Vagina (tissue), 2 donors: ENCODE measurements around the gene PARD3. TPM values are rescaled to one million over a fixed set of nuclear protein-coding genes. Genes with fewer than 3 reads are reported as not detected.

Experiments used
- DNase-seq, 2 donors: peaks; one replicate each; pipeline ENCODE4 v3.0.0-alpha.2; 2017; ENCODE audit errors: extremely low spot score in 2 of 2
- H3K27ac ChIP-seq: fragments of 200-600 bp; sonication (generic); one replicate; pipeline ENCODE4 v1.5.1; 2019
- H3K27me3 ChIP-seq: fragments of 200-600 bp; sonication (generic); one replicate; pipeline ENCODE4 v1.5.1; 2019
- H3K36me3 ChIP-seq, 2 donors: fragments of 200-600 bp; sonication (generic); one replicate each; pipeline ENCODE4 v1.5.1; 2017 to 2019
- H3K4me1 ChIP-seq: fragments of 200-600 bp; sonication (generic); one replicate; pipeline ENCODE4 v1.5.1; 2019
- H3K4me3 ChIP-seq, 2 donors: fragments of 200-600 bp; sonication (generic); 1 replicate in 1 of 2; 2 replicates in 1 of 2; pipeline ENCODE4 v1.5.1; 2016 to 2019
- H3K9me3 ChIP-seq: fragments of 200-600 bp; sonication (generic); one replicate; pipeline ENCODE4 v1.5.1; 2019
- POLR2A ChIP-seq, 2 donors: fragments of 450-650 bp; IDR thresholded peaks; one replicate each; pipeline ENCODE4 v1.6.1; 2017; ENCODE audit warnings: antibody characterized with exemption in 2 of 2, mild to moderate bottlenecking in 2 of 2, moderate library complexity in 2 of 2
- POLR2AphosphoS5 ChIP-seq, 2 donors: sonication (generic); formaldehyde crosslinking; IDR thresholded peaks; one replicate each; pipeline ENCODE4 v1.9.0; 2017; ENCODE audit warnings: antibody characterized with exemption in 2 of 2, mild to moderate bottlenecking in 2 of 2, low read depth in 1 of 2; ENCODE audit not compliant: insufficient read depth in 1 of 2
- intact Hi-C: fragments of 100-400 bp; cut with DNase I; formaldehyde crosslinking; loops from one replicate; pipeline ENCODE4 v1.15.1; 2023
- total RNA-seq: library from RNA; depleted of rRNA; stranded (reverse); fragments of >200 nt; gene quantifications from one replicate; pipeline ENCODE4 v1.2.3, GENCODE V29; 2016
- TF ChIP-seq, protein P1 (sequence below), 3 experiments: fragments of 450-650 bp in 2 of 3; fragments of 200-600 bp in 1 of 3; sonication (generic) in 1 of 3; IDR thresholded peaks; one replicate each; pipeline ENCODE4 v1.5.1; 2017 to 2019; ENCODE audit warnings: antibody characterized with exemption in 3 of 3, mild to moderate bottlenecking in 2 of 3, moderate library complexity in 2 of 3

PARD3 gene
- total RNA-seq, 1 donor from 2014 or later = 95.5 TPM

DNA sequence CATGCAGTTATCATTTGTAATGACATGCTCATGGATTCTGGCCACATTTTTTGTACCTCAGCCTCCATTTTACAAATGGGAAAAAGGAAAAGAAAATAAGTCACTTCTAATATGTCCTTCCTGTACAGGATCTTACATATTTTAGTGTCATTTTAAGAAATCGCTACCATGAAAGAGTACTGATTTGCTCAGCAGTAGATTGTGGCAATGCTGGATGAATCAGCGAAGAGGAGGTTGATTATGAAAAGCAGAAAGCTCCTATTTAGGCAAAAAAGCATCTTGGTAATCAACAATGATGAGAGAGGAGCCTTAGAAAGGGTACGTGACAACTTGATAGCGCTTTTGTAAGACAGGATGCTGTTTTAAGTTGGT lies 522.9 kb downstream of the PARD3 start:
- TF ChIP-seq POLR2AphosphoS5 (IDR thresholded peaks at IDR 0.05; ENCODE audit: insufficient read depth in 1 of 2, low read depth in 1 of 2) (no peak), POLR2A (IDR thresholded peaks at IDR 0.05) (no peak)
- TF ChIP-seq, protein P1, sequence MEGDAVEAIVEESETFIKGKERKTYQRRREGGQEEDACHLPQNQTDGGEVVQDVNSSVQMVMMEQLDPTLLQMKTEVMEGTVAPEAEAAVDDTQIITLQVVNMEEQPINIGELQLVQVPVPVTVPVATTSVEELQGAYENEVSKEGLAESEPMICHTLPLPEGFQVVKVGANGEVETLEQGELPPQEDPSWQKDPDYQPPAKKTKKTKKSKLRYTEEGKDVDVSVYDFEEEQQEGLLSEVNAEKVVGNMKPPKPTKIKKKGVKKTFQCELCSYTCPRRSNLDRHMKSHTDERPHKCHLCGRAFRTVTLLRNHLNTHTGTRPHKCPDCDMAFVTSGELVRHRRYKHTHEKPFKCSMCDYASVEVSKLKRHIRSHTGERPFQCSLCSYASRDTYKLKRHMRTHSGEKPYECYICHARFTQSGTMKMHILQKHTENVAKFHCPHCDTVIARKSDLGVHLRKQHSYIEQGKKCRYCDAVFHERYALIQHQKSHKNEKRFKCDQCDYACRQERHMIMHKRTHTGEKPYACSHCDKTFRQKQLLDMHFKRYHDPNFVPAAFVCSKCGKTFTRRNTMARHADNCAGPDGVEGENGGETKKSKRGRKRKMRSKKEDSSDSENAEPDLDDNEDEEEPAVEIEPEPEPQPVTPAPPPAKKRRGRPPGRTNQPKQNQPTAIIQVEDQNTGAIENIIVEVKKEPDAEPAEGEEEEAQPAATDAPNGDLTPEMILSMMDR (IDR thresholded peaks at IDR 0.05) = no peak
- no peak overlapping the region for H3K27ac ChIP-seq
- no peaks in the 10 kb centered on the region for H3K27me3 ChIP-seq
- no peaks in the 10 kb centered on the region for H3K9me3 ChIP-seq
- intact Hi-C loops = no loop called here
- H3K4me3 ChIP-seq = no peak overlapping the region
- no peaks in the 10 kb centered on the region for H3K36me3 ChIP-seq
- no peak for DNase-seq
- H3K4me1 ChIP-seq = peaks cover 8% of the 10 kb centered on the region

DNA sequence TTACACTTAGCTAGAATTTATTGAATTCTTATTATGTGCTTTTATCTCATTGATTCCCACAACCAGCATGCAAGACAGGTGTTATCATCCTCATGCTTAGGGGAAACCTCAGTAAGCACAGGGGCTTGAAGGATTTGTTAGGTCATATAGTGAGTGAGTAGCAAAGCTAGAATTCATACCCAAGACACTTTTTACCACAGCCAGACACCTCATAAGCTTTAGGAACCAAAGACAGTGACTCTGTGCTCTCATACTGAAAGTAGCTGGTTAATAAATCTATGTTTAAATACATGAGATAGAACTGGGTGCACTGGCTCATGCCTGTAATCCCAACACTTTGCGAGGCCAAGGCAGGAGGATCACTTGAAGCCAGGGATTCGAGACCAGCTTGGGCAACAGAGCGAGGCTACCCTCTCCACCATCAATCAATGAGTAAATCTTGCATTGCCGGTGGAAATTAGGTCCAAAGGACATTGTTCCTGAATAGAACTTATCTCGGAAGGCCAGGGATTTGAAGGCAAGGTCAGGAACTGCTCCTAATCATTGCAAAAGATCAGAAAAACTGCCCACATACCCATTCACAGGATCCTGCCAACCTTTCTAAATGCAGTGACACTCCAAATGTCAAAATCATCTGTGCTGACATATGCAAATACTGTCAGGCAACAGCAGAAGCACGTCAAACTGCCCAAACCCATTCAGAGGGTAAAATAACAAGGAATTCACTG lies 523.5 kb downstream of the PARD3 start:
- Histone ChIP-seq H3K36me3 (no peaks in the 10 kb centered on the region), H3K9me3 (no peaks in the 10 kb centered on the region), H3K4me3 (no peak overlapping the region), H3K27me3 (no peaks in the 10 kb centered on the region), H3K27ac (no peak overlapping the region), H3K4me1 (peaks cover 8% of the 10 kb centered on the region)
- no peak for DNase-seq
- intact Hi-C loops = no loop called here
- no peak for TF ChIP-seq POLR2AphosphoS5 (IDR thresholded peaks at IDR 0.05; ENCODE audit: insufficient read depth in 1 of 2, low read depth in 1 of 2)
- no peak for TF ChIP-seq POLR2A (IDR thresholded peaks at IDR 0.05)

DNA sequence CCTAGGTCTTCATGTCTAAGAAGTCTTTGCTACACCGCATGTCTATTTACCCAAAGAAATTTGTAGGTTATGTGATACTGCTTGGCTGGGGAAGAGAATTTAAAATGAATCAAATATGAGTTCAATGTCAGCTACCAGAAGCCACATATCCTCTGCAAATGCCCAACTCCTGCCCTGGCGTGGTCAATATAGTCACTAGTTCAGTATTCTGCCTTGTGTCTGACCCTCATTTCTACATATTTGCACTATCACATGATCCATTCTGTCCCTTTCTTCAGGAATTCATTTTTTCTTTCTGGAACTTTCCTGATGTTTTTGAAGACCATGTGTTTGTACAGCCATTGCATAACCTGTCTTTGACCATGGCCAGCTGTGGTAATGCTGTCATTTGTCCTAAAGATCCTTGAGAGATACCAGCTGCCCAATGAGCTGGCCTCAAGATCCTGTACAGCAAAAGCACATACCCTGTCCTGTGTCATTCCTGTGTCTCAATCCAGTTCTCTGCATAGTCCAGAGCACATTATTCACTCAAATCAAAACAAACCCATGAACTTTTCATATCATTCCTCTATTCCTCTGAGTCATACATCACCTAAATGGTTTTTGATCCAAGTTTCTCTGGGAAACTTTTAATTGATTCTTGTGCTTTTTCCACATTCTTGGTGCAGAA lies 524.5 kb downstream of the PARD3 start:
- H3K4me3 ChIP-seq = no peak overlapping the region
- intact Hi-C loops = no loop called here
- no peaks in the 10 kb centered on the region for H3K36me3 ChIP-seq
- TF ChIP-seq POLR2A (IDR thresholded peaks at IDR 0.05) (no peak), POLR2AphosphoS5 (IDR thresholded peaks at IDR 0.05; ENCODE audit: insufficient read depth in 1 of 2, low read depth in 1 of 2) (no peak)
- H3K27ac ChIP-seq = no peak overlapping the region
- peaks cover 8% of the 10 kb centered on the region for H3K4me1 ChIP-seq
- no peaks in the 10 kb centered on the region for H3K27me3 ChIP-seq
- H3K9me3 ChIP-seq = no peaks in the 10 kb centered on the region
- no peak for DNase-seq

DNA sequence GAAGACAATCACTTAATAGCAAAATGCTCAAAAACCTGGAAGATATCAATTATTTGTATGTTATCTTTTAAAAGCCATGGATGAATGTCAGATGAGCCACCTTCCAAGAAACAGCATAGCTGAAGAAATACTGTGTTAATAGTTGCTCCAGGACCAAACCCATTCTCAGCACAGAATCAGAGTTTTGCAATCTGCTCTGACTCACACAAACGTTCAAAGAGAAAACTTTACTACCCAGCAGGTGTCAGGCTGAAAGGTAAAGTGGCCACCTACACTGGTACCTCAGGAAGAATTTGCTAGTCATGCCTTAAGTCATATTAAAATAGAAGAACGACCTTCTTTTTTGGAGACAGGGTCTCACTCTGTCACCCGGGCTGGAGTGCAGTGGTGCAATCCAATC lies 526.5 kb downstream of the PARD3 start:
- Histone ChIP-seq H3K4me3 (no peak overlapping the region), H3K27me3 (no peaks in the 10 kb centered on the region), H3K36me3 (no peaks in the 10 kb centered on the region), H3K9me3 (no peaks in the 10 kb centered on the region), H3K27ac (no peak overlapping the region), H3K4me1 (peaks cover 8% of the 10 kb centered on the region)
- no peak for DNase-seq
- intact Hi-C loops = no loop called here
- TF ChIP-seq POLR2AphosphoS5 (IDR thresholded peaks at IDR 0.05; ENCODE audit: insufficient read depth in 1 of 2, low read depth in 1 of 2) = peak in 1 of 2 donors; percentile 30
- TF ChIP-seq, protein P1 (IDR thresholded peaks at IDR 0.05) = no peak

DNA sequence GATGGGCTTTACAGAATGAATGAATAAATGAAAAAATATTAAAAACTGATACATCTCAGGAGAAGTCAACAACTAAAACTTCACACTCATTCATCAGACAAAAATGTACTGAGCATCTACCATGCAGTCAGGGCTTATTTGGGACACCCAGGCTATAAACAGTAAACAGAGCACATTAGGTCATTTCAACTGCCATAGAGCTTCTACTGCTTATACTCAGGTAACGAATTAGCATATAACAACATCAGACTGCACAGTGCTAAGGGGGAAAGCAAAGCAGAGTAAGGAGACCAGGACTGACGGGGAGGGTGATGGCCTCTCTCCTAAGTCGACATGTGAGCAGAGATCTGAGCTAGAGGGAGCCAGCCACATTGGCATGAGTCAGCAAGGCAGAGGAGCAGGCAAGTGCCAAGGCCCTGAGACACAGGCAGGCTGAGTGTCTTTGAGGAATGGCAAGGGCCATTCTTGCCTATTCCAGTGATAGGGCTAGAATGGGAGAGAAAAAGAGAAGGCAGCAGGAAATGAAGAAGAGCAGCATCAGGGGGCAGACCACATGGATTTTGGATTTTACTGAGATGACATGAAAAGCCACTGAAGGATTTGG lies 528.9 kb downstream of the PARD3 start:
- H3K4me3 ChIP-seq = no peak overlapping the region
- no peak overlapping the region for H3K27ac ChIP-seq
- DNase-seq = no peak
- H3K36me3 ChIP-seq = no peaks in the 10 kb centered on the region
- intact Hi-C loops = no loop called here
- TF ChIP-seq, protein P1 (IDR thresholded peaks at IDR 0.05) = no peak
- H3K9me3 ChIP-seq = no peaks in the 10 kb centered on the region
- H3K27me3 ChIP-seq = no peaks in the 10 kb centered on the region
- peaks cover 11% of the 10 kb centered on the region for H3K4me1 ChIP-seq
